Measurements from ENCODE around the gene TUBB2B.

DNA sequence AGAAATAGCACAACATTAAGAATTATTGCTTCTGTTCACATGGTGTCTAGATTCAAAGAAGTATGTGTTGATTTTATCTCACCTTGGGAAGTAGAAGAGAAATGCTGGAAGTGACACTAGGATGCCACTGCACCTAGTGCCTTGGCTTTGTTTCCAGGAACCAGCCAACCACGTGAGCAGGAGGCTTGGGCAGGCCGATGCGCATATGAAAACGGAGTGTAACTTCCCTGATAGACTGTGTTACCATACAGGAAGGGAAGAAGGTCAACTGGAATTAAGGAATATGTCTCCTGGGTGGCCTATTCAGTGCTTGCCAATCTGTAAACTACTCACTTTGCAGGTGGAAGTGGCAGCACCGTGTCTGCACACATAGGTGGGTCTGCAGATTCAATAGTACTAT is 28.1 kb downstream of the TUBB2B start:
- TF ChIP-seq, protein P1, sequence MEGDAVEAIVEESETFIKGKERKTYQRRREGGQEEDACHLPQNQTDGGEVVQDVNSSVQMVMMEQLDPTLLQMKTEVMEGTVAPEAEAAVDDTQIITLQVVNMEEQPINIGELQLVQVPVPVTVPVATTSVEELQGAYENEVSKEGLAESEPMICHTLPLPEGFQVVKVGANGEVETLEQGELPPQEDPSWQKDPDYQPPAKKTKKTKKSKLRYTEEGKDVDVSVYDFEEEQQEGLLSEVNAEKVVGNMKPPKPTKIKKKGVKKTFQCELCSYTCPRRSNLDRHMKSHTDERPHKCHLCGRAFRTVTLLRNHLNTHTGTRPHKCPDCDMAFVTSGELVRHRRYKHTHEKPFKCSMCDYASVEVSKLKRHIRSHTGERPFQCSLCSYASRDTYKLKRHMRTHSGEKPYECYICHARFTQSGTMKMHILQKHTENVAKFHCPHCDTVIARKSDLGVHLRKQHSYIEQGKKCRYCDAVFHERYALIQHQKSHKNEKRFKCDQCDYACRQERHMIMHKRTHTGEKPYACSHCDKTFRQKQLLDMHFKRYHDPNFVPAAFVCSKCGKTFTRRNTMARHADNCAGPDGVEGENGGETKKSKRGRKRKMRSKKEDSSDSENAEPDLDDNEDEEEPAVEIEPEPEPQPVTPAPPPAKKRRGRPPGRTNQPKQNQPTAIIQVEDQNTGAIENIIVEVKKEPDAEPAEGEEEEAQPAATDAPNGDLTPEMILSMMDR (conservative IDR thresholded peaks at IDR 0.05 in 1 of 2, IDR thresholded peaks at IDR 0.05 in 1 of 2; ENCODE audit: extremely low read depth in 1 of 2, insufficient read depth in 1 of 2, low read depth in 1 of 2, low read length in 2 of 2): no peak
- no peak for TF ChIP-seq EZH2 (IDR thresholded peaks at IDR 0.05; ENCODE audit: borderline replicate concordance, low read length)

Measured in mammary epithelial cell (primary cell).